ENCODE measurements around the gene PTPRG.
A peak's percentile ranks its signal among the peaks of the same experiment; 100 is the strongest.

The PTPRG gene

DNA sequence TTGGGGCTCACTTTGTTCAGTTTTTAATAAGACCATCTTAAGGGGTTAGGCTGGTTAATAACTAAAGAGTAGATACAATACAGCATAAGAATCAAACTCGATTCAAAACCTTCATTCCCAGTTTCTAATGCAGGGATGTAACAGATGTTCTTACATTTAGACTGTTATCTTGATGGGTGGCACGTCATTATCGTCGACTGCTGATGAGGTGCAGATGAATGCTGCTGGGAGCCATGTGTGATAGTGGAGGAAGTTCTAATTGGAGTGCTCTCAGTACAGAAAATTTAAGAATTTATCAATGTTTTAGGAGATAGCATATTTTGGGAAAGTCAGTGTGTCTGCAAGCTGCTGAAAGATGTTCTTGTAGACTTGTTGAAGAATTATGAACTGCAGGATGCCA, 331.5 kb downstream of the PTPRG start:
- H3K4me3 ChIP-seq (ENCODE audit: control insufficient read depth, low read depth, low read length), result no peak overlapping the region
- no peak for DNase-seq (ENCODE audit: low read depth)
- TF ChIP-seq, protein P1, sequence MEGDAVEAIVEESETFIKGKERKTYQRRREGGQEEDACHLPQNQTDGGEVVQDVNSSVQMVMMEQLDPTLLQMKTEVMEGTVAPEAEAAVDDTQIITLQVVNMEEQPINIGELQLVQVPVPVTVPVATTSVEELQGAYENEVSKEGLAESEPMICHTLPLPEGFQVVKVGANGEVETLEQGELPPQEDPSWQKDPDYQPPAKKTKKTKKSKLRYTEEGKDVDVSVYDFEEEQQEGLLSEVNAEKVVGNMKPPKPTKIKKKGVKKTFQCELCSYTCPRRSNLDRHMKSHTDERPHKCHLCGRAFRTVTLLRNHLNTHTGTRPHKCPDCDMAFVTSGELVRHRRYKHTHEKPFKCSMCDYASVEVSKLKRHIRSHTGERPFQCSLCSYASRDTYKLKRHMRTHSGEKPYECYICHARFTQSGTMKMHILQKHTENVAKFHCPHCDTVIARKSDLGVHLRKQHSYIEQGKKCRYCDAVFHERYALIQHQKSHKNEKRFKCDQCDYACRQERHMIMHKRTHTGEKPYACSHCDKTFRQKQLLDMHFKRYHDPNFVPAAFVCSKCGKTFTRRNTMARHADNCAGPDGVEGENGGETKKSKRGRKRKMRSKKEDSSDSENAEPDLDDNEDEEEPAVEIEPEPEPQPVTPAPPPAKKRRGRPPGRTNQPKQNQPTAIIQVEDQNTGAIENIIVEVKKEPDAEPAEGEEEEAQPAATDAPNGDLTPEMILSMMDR (conservative IDR thresholded peaks at IDR 0.05; ENCODE audit: control insufficient read depth, insufficient read depth, low read depth, low read length), result no peak

DNA sequence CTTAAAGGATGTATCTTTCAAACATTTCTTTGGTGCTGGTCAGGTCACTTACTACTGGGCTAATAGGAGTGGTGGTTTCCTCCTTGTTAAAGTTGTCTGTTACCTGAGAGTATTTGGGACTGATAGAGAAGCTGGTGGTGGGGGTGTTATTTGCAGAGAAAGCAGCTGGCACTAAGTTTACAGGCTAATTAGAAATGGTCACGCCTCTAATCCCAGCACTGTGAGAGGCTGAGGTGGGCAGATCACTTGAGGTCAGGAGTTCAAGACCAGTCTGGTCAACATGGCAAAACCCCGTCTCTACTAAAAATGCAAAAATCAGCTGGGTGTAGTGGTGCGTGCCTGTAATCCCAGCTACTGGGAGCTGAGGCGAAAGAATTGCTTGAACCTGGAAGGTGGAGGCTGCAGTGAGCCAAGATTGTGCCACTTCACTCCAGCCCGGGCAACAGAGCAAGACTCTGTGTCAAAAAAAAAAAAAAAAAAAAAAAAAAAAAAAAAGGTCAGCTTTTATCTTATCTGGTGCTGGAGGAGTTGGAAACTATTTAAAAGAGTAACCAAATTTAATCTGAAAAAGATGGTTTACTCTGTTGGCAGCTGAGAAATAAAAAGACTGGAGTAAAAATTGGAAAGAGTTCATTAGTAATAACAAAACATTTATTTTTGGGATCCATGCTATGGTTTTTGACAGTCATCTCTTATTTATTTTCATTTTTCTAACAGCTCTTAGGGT, 332.6 kb downstream of the PTPRG start:
- DNase-seq (ENCODE audit: low read depth), result no peak
- TF ChIP-seq, protein P1 (conservative IDR thresholded peaks at IDR 0.05; ENCODE audit: control insufficient read depth, insufficient read depth, low read depth, low read length), result no peak
- no peak overlapping the region for H3K4me3 ChIP-seq (ENCODE audit: control insufficient read depth, low read depth, low read length)

DNA sequence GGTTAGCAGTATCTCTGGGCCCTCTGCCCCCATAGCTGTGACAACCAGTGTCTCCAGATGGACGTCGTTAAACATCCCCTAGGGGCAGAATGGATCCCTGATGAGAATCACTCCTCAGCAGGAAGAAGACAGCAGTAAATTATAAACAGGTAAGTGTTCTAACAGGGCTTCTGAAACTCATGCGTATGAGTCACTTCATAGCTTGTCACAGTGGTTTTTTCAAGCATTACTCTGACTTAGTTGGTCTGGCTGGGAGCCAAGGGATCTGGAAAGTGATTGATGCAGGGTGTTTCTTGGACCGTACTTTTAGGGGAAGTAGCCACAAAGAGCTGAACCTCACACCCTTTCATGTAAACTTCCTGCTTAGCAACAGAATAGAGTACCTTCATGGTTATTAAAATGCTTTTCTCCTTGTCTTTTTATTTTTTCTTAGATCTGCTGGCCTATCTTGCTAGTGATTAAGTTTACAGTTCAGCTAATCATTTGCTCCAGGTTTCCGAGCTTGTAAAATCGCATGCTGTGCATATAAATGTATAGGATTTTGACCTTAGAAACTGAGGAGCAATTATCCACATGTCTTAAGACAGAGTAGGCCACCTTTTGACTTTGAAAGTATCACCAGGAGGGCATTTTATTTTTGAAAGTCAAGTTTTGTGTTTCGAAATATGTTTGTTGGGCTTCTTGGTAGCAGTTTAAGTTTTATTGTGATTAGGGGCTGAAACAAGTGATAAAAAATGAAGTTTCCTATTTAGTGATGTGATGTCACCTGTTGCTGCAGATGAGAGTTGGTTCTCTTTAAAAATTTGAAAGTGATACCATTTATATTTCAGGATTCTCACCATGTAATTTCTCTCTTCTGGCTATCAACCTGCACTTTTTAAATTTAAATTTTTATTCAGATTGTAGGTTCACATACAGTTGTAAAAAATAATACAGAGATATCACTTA, 333.9 kb downstream of the PTPRG start:
- DNase-seq (ENCODE audit: low read depth), result peak; percentile 96
- TF ChIP-seq, protein P1 (conservative IDR thresholded peaks at IDR 0.05; ENCODE audit: control insufficient read depth, insufficient read depth, low read depth, low read length), result peak; percentile 3
- H3K4me3 ChIP-seq (ENCODE audit: control insufficient read depth, low read depth, low read length), result no peak overlapping the region

DNA sequence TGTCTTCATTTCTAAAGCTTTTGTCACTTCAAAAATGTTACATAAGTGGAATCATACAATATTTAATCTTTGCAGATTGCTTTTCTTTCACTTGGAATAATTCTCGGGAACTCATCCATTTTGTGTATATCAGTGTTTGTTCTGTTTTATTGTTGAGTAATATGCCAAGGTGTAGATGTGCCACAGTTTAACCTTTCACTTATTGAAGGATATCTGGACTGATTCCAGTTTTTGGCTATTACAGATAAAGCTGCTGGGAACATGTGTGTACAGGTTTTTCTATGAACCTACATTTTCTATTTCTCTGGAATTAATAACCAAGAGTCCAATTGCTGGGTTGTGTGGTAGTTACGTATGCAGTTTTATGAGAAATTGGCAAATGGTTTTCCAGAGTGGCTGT, 334.9 kb downstream of the PTPRG start:
- no peak overlapping the region for H3K4me3 ChIP-seq (ENCODE audit: control insufficient read depth, low read depth, low read length)
- DNase-seq (ENCODE audit: low read depth), result no peak
- TF ChIP-seq, protein P1 (conservative IDR thresholded peaks at IDR 0.05; ENCODE audit: control insufficient read depth, insufficient read depth, low read depth, low read length), result no peak

DNA sequence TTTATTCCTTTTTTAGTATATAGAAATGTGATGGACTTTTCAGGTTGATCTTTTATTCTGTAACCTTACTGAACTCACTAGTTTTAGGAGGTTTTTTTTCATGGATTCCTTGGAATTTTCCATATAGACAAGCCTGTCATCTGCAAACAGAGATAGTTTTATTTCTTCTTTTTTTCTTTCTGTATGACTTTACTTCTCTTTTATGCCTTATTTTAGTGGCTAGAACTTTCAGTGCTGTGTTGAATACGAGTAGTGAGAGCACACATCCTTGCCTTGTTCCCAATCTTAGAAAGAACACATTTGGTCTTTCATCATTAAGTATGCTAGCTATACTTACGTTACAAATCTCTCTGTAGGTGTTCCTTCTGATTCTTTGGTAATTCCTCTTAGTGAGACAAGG, 336.5 kb downstream of the PTPRG start:
- no peak overlapping the region for H3K4me3 ChIP-seq (ENCODE audit: control insufficient read depth, low read depth, low read length)
- DNase-seq (ENCODE audit: low read depth), result no peak
- TF ChIP-seq, protein P1 (conservative IDR thresholded peaks at IDR 0.05; ENCODE audit: control insufficient read depth, insufficient read depth, low read depth, low read length), result no peak

DNA sequence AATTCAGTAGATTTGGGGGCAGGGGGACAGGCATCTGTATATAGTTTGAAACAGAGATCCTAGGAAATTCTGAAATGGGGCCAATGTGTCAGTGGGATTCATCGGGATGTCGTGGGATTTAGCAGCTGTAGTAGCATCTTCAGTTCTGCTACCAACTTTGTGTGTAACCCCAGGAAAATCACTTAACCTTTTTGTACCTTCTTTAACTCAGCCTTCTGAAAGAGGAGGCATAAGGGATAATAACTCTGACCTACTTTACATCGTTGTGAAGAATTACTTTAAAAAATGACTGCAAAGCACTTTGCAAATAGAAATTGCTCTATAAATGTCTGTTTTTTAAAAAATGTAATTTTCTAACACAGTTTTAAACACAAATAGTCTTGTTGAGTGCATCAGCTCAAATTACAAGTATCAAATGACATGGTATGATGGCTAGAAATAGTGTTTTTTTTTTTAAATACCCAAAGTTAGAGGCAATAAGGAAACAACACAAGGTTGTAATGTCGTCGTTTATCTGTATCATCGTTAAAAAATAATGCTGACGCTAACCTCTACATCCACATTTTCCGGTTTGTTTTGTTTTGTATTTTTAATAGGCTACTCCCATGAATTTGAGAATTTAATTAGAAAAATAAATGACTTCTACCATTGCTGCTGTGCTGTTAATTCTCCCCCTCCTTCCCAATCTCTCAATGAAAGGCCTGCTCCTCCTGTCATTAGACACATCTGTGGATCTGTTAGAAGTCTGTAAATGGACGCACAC, 338.5 kb downstream of the PTPRG start:
- no peak overlapping the region for H3K4me3 ChIP-seq (ENCODE audit: control insufficient read depth, low read depth, low read length)
- DNase-seq (ENCODE audit: low read depth), result no peak
- TF ChIP-seq, protein P1 (conservative IDR thresholded peaks at IDR 0.05; ENCODE audit: control insufficient read depth, insufficient read depth, low read depth, low read length), result no peak
